NB4 (cell line): Measurements from ENCODE around the gene HUS1.

ENCODE experiments used
- POLR2A ChIP-seq: IDR thresholded peaks from 2 replicates; pipeline ENCODE4 v1.6.1; 2011; ENCODE audit warnings: mild to moderate bottlenecking; ENCODE audit not compliant: insufficient read length; ENCODE audit errors: extremely low read depth
- TF ChIP-seq, protein P1 (sequence below): IDR thresholded peaks from one replicate; pipeline ENCODE4 v1.5.1; 2012; ENCODE audit warnings: low read depth, low read length
- TF ChIP-seq, protein P2 (sequence below): IDR thresholded peaks from 2 replicates; pipeline ENCODE4 v1.6.1; 2011; ENCODE audit warnings: low read depth, low read length

DNA sequence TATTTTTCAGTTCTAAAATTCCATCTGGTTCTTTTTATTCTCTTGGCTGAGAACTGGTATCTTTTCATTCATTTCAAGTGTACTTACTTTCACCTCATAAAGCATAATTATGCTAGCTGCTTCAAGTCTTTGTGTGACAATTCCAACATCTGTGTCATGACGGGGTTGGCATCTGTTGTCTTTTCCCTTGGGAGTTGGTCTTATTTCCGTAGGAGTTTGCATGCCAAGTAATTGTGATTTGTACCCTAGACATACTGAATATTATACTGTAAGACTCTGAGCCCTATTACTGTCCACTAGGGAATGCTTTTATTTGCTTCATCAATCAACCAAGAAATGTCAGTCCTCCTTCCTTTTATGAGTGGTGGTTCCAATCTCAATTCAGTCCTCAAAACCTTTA is 24.6 kb upstream of the HUS1 start:
- TF ChIP-seq, protein P1, sequence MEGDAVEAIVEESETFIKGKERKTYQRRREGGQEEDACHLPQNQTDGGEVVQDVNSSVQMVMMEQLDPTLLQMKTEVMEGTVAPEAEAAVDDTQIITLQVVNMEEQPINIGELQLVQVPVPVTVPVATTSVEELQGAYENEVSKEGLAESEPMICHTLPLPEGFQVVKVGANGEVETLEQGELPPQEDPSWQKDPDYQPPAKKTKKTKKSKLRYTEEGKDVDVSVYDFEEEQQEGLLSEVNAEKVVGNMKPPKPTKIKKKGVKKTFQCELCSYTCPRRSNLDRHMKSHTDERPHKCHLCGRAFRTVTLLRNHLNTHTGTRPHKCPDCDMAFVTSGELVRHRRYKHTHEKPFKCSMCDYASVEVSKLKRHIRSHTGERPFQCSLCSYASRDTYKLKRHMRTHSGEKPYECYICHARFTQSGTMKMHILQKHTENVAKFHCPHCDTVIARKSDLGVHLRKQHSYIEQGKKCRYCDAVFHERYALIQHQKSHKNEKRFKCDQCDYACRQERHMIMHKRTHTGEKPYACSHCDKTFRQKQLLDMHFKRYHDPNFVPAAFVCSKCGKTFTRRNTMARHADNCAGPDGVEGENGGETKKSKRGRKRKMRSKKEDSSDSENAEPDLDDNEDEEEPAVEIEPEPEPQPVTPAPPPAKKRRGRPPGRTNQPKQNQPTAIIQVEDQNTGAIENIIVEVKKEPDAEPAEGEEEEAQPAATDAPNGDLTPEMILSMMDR, result no peak
- TF ChIP-seq POLR2A, result no peak
- TF ChIP-seq, protein P2, sequence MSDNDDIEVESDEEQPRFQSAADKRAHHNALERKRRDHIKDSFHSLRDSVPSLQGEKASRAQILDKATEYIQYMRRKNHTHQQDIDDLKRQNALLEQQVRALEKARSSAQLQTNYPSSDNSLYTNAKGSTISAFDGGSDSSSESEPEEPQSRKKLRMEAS, result no peak
